Upper lobe of left lung (tissue), 4 donors: ENCODE results near the gene CEP162.

Source experiments
- EP300 ChIP-seq, 4 donors: sonication (generic); formaldehyde crosslinking; IDR thresholded peaks; one replicate each; pipeline ENCODE4 v1.5.1; 2017; ENCODE audit warnings: antibody characterized with exemption in 4 of 4, control low read depth in 2 of 4
- POLR2A ChIP-seq, 4 donors: fragments of 450-650 bp; IDR thresholded peaks; one replicate each; pipeline ENCODE4 v1.5.1; 2016 to 2017; ENCODE audit warnings: antibody characterized with exemption in 4 of 4, mild to moderate bottlenecking in 2 of 4
- TF ChIP-seq, protein P1 (sequence below), 6 experiments: fragments of 450-650 bp in 4 of 6; fragments of 200-600 bp in 2 of 6; sonication (generic) in 2 of 6; IDR thresholded peaks; one replicate each; pipeline ENCODE4 v1.5.1; 2016 to 2019; ENCODE audit warnings: antibody characterized with exemption in 6 of 6

DNA sequence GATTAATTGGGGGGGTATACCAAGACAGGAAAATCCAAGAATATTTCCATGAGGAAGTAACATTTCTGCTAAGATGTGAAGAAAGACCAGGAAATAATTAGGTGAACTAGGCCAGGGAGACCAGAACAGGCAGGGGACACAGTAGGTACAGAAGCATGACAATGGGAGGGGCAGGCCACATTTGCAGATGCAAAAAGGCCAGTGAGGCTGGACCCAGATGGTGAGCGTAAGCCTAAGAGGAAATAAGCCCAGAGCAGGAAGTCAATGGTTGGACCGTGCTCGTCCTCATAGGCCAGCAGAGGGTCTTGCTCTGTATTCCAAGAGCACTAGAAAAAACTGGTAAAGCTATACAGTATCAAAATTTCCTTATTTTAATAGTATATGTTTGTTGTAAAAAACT is 9.4 kb downstream of the CEP162 start:
- TF ChIP-seq POLR2A (IDR thresholded peaks at IDR 0.05) (no peak), EP300 (IDR thresholded peaks at IDR 0.05) (no peak)
- TF ChIP-seq, protein P1, sequence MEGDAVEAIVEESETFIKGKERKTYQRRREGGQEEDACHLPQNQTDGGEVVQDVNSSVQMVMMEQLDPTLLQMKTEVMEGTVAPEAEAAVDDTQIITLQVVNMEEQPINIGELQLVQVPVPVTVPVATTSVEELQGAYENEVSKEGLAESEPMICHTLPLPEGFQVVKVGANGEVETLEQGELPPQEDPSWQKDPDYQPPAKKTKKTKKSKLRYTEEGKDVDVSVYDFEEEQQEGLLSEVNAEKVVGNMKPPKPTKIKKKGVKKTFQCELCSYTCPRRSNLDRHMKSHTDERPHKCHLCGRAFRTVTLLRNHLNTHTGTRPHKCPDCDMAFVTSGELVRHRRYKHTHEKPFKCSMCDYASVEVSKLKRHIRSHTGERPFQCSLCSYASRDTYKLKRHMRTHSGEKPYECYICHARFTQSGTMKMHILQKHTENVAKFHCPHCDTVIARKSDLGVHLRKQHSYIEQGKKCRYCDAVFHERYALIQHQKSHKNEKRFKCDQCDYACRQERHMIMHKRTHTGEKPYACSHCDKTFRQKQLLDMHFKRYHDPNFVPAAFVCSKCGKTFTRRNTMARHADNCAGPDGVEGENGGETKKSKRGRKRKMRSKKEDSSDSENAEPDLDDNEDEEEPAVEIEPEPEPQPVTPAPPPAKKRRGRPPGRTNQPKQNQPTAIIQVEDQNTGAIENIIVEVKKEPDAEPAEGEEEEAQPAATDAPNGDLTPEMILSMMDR (IDR thresholded peaks at IDR 0.05), result no peak
